Upper lobe of left lung (tissue), 6 donors: Measurements from ENCODE around the gene HSPG2. TPM values are rescaled to one million over a fixed set of nuclear protein-coding genes. Genes with fewer than 3 reads are reported as not detected.

Source experiments
- ATAC-seq, 2 donors: fragments of 200-7000 bp; cut with Tn5 transposase; one replicate each; pipeline ENCODE4 v1.9.1; 2022; ENCODE audit warnings: mild to moderate bottlenecking in 2 of 2, moderate library complexity in 2 of 2; ENCODE audit not compliant: low FRiP score in 2 of 2
- DNase-seq, 2 donors: peaks; one replicate each; pipeline ENCODE4 v3.0.0-alpha.2; 2019 to 2020
- H3K27ac ChIP-seq, 4 donors: fragments of 200-600 bp; sonication (generic); one replicate each; pipeline ENCODE4 v1.5.1; 2016 to 2019
- H3K27me3 ChIP-seq, 4 donors: fragments of 200-600 bp; sonication (generic); one replicate each; pipeline ENCODE4 v1.5.1; 2017 to 2019
- H3K36me3 ChIP-seq, 4 donors: fragments of 200-600 bp; sonication (generic); one replicate each; pipeline ENCODE4 v1.5.1; 2016 to 2019
- H3K4me1 ChIP-seq, 4 donors: fragments of 200-600 bp; sonication (generic); one replicate each; pipeline ENCODE4 v1.5.1; 2018 to 2019
- H3K4me3 ChIP-seq, 4 donors: fragments of 200-600 bp; sonication (generic); one replicate each; pipeline ENCODE4 v1.5.1; 2017 to 2019; ENCODE audit warnings: mild to moderate bottlenecking in 2 of 4, moderate library complexity in 1 of 4
- H3K9me3 ChIP-seq, 4 donors: fragments of 200-600 bp; sonication (generic); one replicate each; pipeline ENCODE4 v1.5.1; 2018 to 2019
- CTCF ChIP-seq, 6 experiments: fragments of 450-650 bp in 4 of 6; fragments of 200-600 bp in 2 of 6; sonication (generic) in 2 of 6; IDR thresholded peaks; one replicate each; pipeline ENCODE4 v1.5.1; 2016 to 2019; ENCODE audit warnings: antibody characterized with exemption in 6 of 6
- EP300 ChIP-seq, 4 donors: sonication (generic); formaldehyde crosslinking; IDR thresholded peaks; one replicate each; pipeline ENCODE4 v1.5.1; 2017; ENCODE audit warnings: antibody characterized with exemption in 4 of 4, control low read depth in 2 of 4
- POLR2A ChIP-seq, 4 donors: fragments of 450-650 bp; IDR thresholded peaks; one replicate each; pipeline ENCODE4 v1.5.1; 2016 to 2017; ENCODE audit warnings: antibody characterized with exemption in 4 of 4, mild to moderate bottlenecking in 2 of 4
- POLR2AphosphoS5 ChIP-seq, 2 donors: sonication (generic); formaldehyde crosslinking; IDR thresholded peaks; one replicate each; pipeline ENCODE4 v1.5.1; 2017; ENCODE audit warnings: antibody characterized with exemption in 2 of 2
- WGBS, 2 donors: methylation state at CpG; one replicate each; pipeline ENCODE4 v1.1.5; 2017 to 2018; 5-methylcytosine and 5-hydroxymethylcytosine counted together
- total RNA-seq, 6 donors: library from RNA; depleted of rRNA in 4 of 6; stranded (reverse); fragments of >200 nt in 4 of 6; gene quantifications; one replicate each; pipeline versions ENCODE4 v1.1.0 to v1.2.1, GENCODE V29; 2016 to 2021
- donor health status: DM: no; HTN: no; CAD: no; lungs with moderate emphysema.
- donor health status: DM: no; HTN: yes; CAD: no; lungs with severe emphysema.

Gene HSPG2
- total RNA-seq, 6 donors from 2014 or later, result 104 to 433 (median 227) TPM

GRCh38 chr1:21874328-21874727 lies 62.8 kb downstream of the HSPG2 start:
- ATAC-seq (no peak), DNase-seq (peak in 1 of 2 donors; percentile 73)
- TF ChIP-seq POLR2AphosphoS5 (IDR thresholded peaks at IDR 0.05) (no peak), CTCF (IDR thresholded peaks at IDR 0.05) (no peak), EP300 (IDR thresholded peaks at IDR 0.05) (no peak), POLR2A (IDR thresholded peaks at IDR 0.05) (no peak)
- Histone ChIP-seq H3K4me1 (peaks cover 0 to 10% (median 6%) of the 10 kb centered on the region in 4 donors), H3K36me3 (peaks cover 23 to 92% (median 62%) of the 10 kb centered on the region in 4 donors), H3K4me3 (no peak overlapping the region), H3K9me3 (no peaks in the 10 kb centered on the region), H3K27me3 (no peaks in the 10 kb centered on the region), H3K27ac (no peak overlapping the region)
- 92 to 95% methylated on average over 11 to 13 of the region's 16 CpGs for WGBS, 2 donors

GRCh38 chr1:21873761-21874160 lies 63.3 kb downstream of the HSPG2 start:
- Histone ChIP-seq H3K27ac (no peak overlapping the region), H3K4me1 (peaks cover 0 to 10% (median 6%) of the 10 kb centered on the region in 4 donors), H3K36me3 (peaks cover 23 to 91% (median 60%) of the 10 kb centered on the region in 4 donors), H3K27me3 (no peaks in the 10 kb centered on the region), H3K4me3 (no peak overlapping the region), H3K9me3 (no peaks in the 10 kb centered on the region)
- 94 to 98% methylated on average over 8 to 10 of the region's 10 CpGs for WGBS, 2 donors
- no peak for DNase-seq
- TF ChIP-seq EP300 (IDR thresholded peaks at IDR 0.05) (no peak), POLR2AphosphoS5 (IDR thresholded peaks at IDR 0.05) (no peak), POLR2A (IDR thresholded peaks at IDR 0.05) (no peak), CTCF (IDR thresholded peaks at IDR 0.05) (no peak)
- ATAC-seq, result no peak

GRCh38 chr1:21873174-21873573 lies 63.9 kb downstream of the HSPG2 start:
- ATAC-seq (no peak), DNase-seq (no peak)
- 86 to 98% methylated on average over 8 of the region's 8 CpGs for WGBS, 2 donors
- no peak for TF ChIP-seq EP300 (IDR thresholded peaks at IDR 0.05)
- TF ChIP-seq POLR2A (IDR thresholded peaks at IDR 0.05), result no peak
- no peak for TF ChIP-seq POLR2AphosphoS5 (IDR thresholded peaks at IDR 0.05)
- TF ChIP-seq CTCF (IDR thresholded peaks at IDR 0.05), result no peak
- Histone ChIP-seq H3K36me3 (peaks cover 22 to 91% (median 54%) of the 10 kb centered on the region in 4 donors), H3K9me3 (no peaks in the 10 kb centered on the region), H3K27me3 (no peaks in the 10 kb centered on the region), H3K4me3 (no peak overlapping the region), H3K4me1 (peaks cover 0 to 10% (median 6%) of the 10 kb centered on the region in 4 donors), H3K27ac (no peak overlapping the region)

- 93 to 94% methylated on average over 6 to 16 of the region's 17 CpGs for WGBS, 2 donors
- TF ChIP-seq POLR2AphosphoS5 (IDR thresholded peaks at IDR 0.05) (no peak), POLR2A (IDR thresholded peaks at IDR 0.05) (no peak), CTCF (IDR thresholded peaks at IDR 0.05) (no peak), EP300 (IDR thresholded peaks at IDR 0.05) (no peak)
- DNase-seq (no peak), ATAC-seq (no peak)
- H3K36me3 ChIP-seq, result peaks cover 20 to 86% (median 49%) of the 10 kb centered on the region in 4 donors
- H3K4me1 ChIP-seq, result peaks cover 0 to 10% (median 6%) of the 10 kb centered on the region in 4 donors
- no peaks in the 10 kb centered on the region for H3K9me3 ChIP-seq
- H3K27ac ChIP-seq, result no peak overlapping the region
- no peak overlapping the region for H3K4me3 ChIP-seq
- H3K27me3 ChIP-seq, result no peaks in the 10 kb centered on the region
Measured at GRCh38 chr1:21872445-21873079, 64.5 kb downstream of the HSPG2 start.

- DNase-seq (no peak), ATAC-seq (no peak)
- 82 to 90% methylated on average over 11 to 12 of the region's 13 CpGs for WGBS, 2 donors
- Histone ChIP-seq H3K27ac (no peak overlapping the region), H3K4me3 (no peak overlapping the region), H3K27me3 (no peaks in the 10 kb centered on the region), H3K9me3 (no peaks in the 10 kb centered on the region), H3K4me1 (peaks cover 0 to 10% (median 6%) of the 10 kb centered on the region in 4 donors), H3K36me3 (peaks cover 20 to 83% (median 49%) of the 10 kb centered on the region in 4 donors)
- TF ChIP-seq POLR2AphosphoS5 (IDR thresholded peaks at IDR 0.05), result no peak
Measured at GRCh38 chr1:21871943-21872342, 65.2 kb downstream of the HSPG2 start.
